SU-DHL-6 (cell line): ENCODE results near the gene NUPR1.

Source experiments
- CTCF ChIP-seq: fragments of 200-600 bp; sonication (generic); IDR thresholded peaks from one replicate; pipeline ENCODE4 v1.5.1; 2017; ENCODE audit warnings: antibody characterized with exemption, mild to moderate bottlenecking, low read length, moderate library complexity; ENCODE audit not compliant: insufficient read depth, poor library complexity, severe bottlenecking
- EZH2phosphoT487 ChIP-seq: fragments of 200-600 bp; sonication (generic), shearing (Covaris generic); conservative IDR thresholded peaks from 2 replicates; pipeline ENCODE4 v1.6.1; 2018; ENCODE audit warnings: mild to moderate bottlenecking, antibody characterized with exemption, low read length, moderate library complexity, mixed read lengths

DNA sequence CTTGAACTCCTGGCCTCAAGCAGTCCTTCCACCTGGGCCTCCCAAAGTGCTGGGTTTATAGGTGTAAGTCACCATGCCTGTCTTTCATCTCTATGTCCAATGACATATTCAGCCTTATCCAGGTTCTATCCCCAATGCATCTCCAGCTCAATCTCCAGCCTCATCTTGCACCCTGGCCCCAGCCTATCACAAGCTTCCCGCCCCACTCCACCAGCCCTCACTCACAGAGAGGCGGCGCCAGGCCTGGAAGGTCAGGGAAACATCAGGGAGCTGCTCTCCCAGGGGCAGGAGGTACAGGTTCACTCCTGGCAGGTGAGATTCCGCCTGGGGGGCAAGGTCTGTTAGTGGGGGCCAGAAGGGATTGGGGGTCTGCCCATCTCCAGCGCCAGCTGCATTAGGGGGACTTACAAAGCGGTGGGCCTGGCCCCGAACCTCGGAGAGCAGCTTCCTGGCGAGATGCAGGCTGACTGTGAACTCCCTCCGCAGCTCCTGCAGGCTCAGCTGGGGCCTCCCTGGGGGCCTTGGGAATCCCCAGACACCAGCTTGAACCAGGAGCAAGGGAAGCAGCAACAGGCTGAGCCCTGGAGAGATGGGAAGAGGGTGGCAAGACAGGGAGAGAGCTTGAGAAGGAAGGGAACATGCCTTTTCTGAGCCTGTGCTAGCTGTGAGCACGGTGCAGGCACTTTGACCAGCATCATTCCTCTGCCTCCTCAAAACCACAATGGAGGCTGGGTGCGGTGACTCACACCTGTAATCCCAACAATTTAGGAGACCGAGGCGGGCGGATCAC, 35.1 kb downstream of the NUPR1 start:
- TF ChIP-seq CTCF (no peak), EZH2phosphoT487 (no peak)
